HG02623 (cell line): ENCODE data around the gene CASK.

Experiments
- ATAC-seq: cut with Tn5 transposase; IDR thresholded peaks from one replicate; pipeline ENCODE4 v1.9.1; 2021; ENCODE audit warnings: moderate library complexity; ENCODE audit not compliant: unreplicated experiment

The CASK gene

DNA sequence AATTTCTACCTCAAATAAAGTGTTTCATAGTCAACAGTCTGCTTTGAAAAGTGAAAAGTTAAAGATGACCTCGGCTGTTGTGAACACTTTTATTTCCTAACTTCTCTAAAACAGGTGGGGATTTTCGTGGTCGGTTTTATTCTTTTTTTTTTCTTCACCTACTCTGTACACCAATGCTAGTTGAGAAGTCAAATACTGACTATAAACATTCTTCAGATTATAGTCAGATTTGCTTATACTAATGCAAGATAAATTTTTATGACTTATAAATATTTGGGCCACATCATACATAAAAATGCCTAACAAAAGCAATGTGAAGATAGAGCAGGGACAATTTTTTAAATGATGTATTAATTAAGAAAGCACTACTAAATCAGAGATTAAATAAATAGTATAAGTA lies 332.7 kb downstream of the CASK start:
- ATAC-seq: no peak

- no peak for ATAC-seq
Measured at GRCh38 chrX:41589634-41590270, 333.6 kb downstream of the CASK start.

- no peak for ATAC-seq
Measured at GRCh38 chrX:41588271-41588670, 335.1 kb downstream of the CASK start.

DNA sequence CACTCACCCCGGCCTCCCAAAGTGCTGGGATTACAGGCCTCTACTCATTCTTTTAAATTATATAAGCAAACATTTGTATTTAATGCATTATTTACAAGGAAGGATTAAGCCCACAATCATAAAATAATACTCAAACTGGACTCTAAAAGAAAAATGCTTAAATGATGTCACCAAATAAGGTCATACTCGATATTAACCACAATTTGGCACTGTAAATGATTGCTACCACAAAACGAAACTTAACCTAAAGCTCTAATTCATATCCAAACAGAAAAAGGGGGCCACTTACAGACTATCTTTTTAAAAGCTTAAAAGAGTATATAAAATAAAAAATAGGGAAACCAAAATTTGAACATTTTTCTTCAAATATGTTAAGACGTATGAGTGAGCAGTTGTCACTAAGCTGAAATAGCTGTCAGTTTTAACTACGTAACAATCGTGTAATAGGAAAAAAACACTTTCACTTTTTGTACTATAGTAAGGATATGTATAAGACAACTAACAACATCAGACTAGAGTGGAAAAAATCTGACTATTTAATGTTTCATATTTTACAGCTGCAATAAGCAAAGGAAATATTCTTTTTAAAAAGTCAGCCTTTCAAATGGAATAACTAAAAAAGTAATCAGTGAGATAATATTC lies 342.8 kb downstream of the CASK start:
- no peak for ATAC-seq

DNA sequence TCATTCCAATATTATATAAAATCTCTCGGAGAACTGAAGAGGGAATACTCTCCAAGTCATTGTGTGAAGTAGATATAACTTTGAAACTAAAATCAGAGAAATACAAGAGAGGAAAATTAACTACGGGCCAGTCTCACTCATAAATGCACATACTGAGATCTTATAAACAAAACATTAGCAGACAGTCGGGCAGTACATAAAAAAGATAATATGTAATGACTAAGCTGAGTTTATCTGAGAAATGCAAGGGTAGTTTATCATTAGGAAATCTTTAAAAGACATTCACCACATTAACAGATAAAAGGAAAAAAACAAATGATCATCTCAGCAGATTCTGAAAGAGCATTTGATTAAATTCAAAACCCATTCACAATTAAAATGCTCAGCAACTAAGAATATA lies 359.5 kb downstream of the CASK start:
- ATAC-seq: no peak

GRCh38 chrX:41561045-41561444 lies 362.3 kb downstream of the CASK start:
- peak; percentile 84 for ATAC-seq

GRCh38 chrX:41559235-41560052 lies 363.9 kb downstream of the CASK start:
- no peak for ATAC-seq

- no peak for ATAC-seq
Measured at GRCh38 chrX:41558531-41558930, 364.8 kb downstream of the CASK start.

DNA sequence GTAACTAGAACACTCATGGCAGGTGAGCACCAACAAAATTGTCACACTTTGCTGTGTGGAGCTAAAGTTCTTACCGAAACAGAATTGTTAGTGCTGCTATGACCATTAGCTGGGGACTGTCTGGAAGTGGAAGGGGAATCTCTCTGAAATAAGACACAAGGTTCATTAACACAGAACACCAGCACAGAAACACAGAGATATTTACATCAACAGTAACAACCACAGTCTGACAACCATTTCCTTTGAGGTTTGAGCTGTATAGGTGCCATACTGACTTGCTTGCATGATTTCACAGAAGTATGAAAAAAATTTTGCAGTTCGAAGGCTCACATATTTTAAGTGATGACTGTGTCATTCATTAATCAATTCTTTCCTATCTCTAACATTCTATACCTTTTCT lies 366.4 kb downstream of the CASK start:
- ATAC-seq: no peak

- ATAC-seq: no peak
Measured at GRCh38 chrX:41553688-41554087, 369.7 kb downstream of the CASK start.

DNA sequence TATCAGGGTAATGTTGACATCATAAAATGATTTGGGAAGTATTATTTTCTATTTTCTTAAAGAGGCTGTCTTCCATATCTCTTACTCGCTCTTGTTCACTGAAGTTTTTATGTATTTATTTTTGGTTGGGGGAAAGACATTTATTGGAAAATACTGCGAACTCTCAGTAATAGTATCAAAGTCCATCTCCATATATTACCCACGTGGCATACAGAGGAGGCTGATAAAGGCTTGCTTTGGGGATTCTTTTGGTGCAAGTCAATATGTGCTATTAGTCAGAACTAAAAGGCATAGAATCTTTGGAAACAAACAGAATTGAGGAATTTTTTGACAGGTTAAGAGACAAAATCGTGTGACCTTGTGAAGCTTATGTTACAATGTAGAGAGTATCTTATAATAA lies 374.9 kb downstream of the CASK start:
- ATAC-seq: no peak

DNA sequence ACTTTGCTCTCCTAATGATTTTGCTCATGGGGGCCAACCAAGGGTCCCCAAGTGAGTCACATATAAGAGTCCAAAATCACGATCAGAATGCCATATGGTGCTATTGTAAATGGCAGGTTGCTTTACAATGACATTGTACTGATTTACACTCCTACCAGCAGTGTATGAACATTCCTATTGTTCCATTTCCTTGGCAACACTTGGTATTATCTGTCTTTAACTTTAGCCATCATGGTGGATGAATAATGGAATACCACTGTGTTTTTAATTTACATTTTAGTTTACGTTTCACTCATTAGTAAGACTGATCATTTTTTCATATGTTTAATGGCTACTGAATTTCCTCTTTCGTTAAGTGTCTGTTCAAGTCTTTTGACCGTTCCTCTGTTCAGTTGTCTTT lies 379.7 kb downstream of the CASK start:
- no peak for ATAC-seq

DNA sequence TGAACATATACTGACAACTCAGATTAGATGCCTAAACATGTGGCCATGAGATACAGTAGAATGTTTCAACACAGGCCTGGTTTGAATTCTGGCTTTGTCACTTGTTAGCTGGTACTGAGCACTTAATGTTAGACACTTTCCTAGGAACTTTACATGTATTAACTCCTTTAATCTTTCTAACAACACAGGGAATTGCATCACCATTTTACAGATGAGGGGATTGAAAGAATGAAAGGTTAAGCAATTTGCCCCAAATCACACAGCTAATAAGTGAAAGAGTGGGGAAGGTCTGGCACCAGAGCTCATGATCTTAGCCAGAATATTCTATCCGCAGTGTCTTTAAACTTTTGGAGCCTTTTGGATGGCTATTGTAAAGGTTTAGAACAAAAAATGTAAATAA lies 380.3 kb downstream of the CASK start:
- no peak for ATAC-seq

GRCh38 chrX:41542536-41542935 lies 380.8 kb downstream of the CASK start:
- ATAC-seq: no peak

DNA sequence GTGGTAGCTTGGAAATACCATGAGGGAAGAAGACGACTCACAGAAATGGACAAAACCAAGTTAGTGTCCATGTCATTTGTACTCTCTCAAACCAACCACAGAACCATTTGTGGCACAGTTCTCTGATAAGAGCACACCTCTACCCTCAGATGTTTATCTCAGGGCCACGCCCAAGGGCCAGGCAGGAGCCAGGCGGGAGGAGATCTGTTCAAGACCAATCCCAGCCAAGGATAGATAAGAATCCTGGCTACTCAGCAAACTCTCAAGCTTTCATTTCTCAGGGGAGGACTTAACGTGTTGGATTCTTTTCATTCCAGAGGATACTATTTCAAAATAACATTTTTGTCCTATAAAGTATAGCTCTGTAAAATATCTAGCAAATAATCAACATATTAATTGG lies 381.2 kb downstream of the CASK start:
- ATAC-seq: no peak

- no peak for ATAC-seq
Measured at GRCh38 chrX:41541386-41541785, 382.0 kb downstream of the CASK start.

DNA sequence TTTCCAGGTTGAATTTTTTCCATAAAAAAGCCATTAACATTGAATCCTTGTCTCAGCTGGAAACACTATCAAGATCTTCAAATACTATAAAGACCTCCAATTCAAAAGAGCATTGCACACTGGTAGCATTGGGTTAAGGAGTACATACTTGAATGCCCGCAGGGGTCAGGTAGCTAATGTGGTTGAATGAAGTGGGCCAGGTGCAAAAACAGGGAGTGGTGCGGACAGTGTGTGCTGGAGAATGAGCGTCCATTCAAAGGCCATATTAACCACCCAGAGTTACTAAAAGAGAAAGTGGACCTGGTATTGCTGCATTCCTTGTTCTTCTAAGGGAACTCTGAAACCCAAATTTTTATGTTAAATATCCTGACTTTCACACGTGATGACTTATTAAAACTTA lies 384.6 kb downstream of the CASK start:
- no peak for ATAC-seq

GRCh38 chrX:41530085-41530484 lies 393.3 kb downstream of the CASK start:
- no peak for ATAC-seq

- no peak for ATAC-seq
Measured at GRCh38 chrX:41529221-41529620, 394.1 kb downstream of the CASK start.

GRCh38 chrX:41528784-41529183 lies 394.6 kb downstream of the CASK start:
- no peak for ATAC-seq

GRCh38 chrX:41526925-41527324 lies 396.4 kb downstream of the CASK start:
- ATAC-seq: no peak

DNA sequence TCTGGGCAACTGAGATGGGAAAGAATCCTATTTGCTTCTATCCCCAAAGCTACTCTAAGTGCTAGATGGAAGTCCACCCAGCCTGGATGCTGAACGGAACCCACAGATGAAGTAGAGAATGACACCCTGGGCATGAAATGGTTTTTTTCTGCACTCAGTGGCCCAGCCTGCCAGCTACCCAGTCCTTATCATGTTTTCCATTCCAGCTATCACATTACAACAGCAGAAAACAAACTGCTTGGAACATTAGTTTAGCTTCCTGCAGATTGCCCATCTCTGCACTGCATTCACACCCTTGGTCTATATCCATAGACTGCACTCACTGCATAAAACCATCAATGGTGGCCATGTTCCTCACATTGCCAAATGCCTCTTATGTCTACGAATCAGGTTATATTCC lies 397.1 kb downstream of the CASK start:
- ATAC-seq: no peak
